H9 (cell line): ENCODE results near the gene CYBC1. TPM values are rescaled to one million over a fixed set of nuclear protein-coding genes. Genes with fewer than 3 reads are reported as not detected.

Experiments
- DNase-seq: peaks from one replicate; pipeline ENCODE4 v3.0.0-alpha.2; 2017
- H2AFZ ChIP-seq: one replicate; pipeline ENCODE4 v1.6.1; 2013; ENCODE audit warnings: mild to moderate bottlenecking, low read length, control low read depth, moderate library complexity
- H2AK5ac ChIP-seq: 2 replicates; pipeline ENCODE4 v1.6.1; 2013; ENCODE audit warnings: low read length, control low read depth, mixed read lengths; ENCODE audit not compliant: insufficient read length
- H2BK120ac ChIP-seq: one replicate; pipeline ENCODE4 v1.6.1; 2013; ENCODE audit warnings: low read depth, mild to moderate bottlenecking, low read length, control low read depth, inconsistent platforms; ENCODE audit not compliant: poor library complexity, severe bottlenecking
- H2BK12ac ChIP-seq: 2 replicates; pipeline ENCODE4 v1.6.1; 2013; ENCODE audit warnings: low read length, control low read depth, mixed read lengths, low read depth; ENCODE audit not compliant: insufficient read length
- H2BK15ac ChIP-seq: 2 replicates; pipeline ENCODE4 v1.6.1; 2013; ENCODE audit warnings: low read depth, low read length, control low read depth
- H2BK20ac ChIP-seq: one replicate; pipeline ENCODE4 v1.6.1; 2013; ENCODE audit warnings: low read depth, mild to moderate bottlenecking, low read length, control low read depth, inconsistent platforms; ENCODE audit not compliant: poor library complexity, severe bottlenecking
- H2BK5ac ChIP-seq: 2 replicates; pipeline ENCODE4 v1.6.1; 2013; ENCODE audit warnings: low read length, control low read depth, mixed read lengths; ENCODE audit not compliant: insufficient read length
- H3K14ac ChIP-seq: 2 replicates; pipeline ENCODE4 v1.6.1; 2013; ENCODE audit warnings: low read length, control low read depth; ENCODE audit not compliant: insufficient read depth
- H3K18ac ChIP-seq: 2 replicates; pipeline ENCODE4 v1.6.1; 2013; ENCODE audit warnings: low read depth, mild to moderate bottlenecking, mixed read lengths, low read length, control low read depth; ENCODE audit not compliant: insufficient read length
- H3K23ac ChIP-seq: 2 replicates; pipeline ENCODE4 v1.6.1; 2013; ENCODE audit warnings: low read length, control low read depth, mixed read lengths, low read depth; ENCODE audit not compliant: insufficient read length
- H3K23me2 ChIP-seq: 2 replicates; pipeline ENCODE4 v1.6.1; 2013; ENCODE audit warnings: low read depth, mild to moderate bottlenecking, mixed read lengths, low read length, control low read depth; ENCODE audit not compliant: insufficient read length, poor library complexity, severe bottlenecking
- H3K27ac ChIP-seq: 2 replicates; pipeline ENCODE4 v1.5.1; 2013; ENCODE audit warnings: low read length, control low read depth, mixed read lengths, low read depth; ENCODE audit not compliant: insufficient read length
- H3K27me3 ChIP-seq: 2 replicates; pipeline ENCODE4 v1.6.1; 2013; ENCODE audit warnings: low read length, control low read depth, inconsistent platforms; ENCODE audit not compliant: insufficient read depth
- H3K4ac ChIP-seq: 2 replicates; pipeline ENCODE4 v1.6.1; 2013; ENCODE audit warnings: low read depth, mild to moderate bottlenecking, control low read depth, inconsistent platforms, low read length, moderate library complexity
- H3K4me1 ChIP-seq: 2 replicates; pipeline ENCODE4 v1.6.1; 2013; ENCODE audit warnings: low read length, control low read depth, inconsistent platforms; ENCODE audit not compliant: insufficient read depth
- H3K4me2 ChIP-seq: 2 replicates; pipeline ENCODE4 v1.6.1; 2013; ENCODE audit warnings: low read length, control low read depth, mixed read lengths; ENCODE audit not compliant: insufficient read length, insufficient read depth
- H3K56ac ChIP-seq: 2 replicates; pipeline ENCODE4 v1.6.1; 2013; ENCODE audit warnings: low read depth, mild to moderate bottlenecking, mixed read lengths, low read length, control low read depth; ENCODE audit not compliant: insufficient read length
- H3K79me1 ChIP-seq: 2 replicates; pipeline ENCODE4 v1.6.1; 2013; ENCODE audit warnings: low read depth, mild to moderate bottlenecking, moderate library complexity, low read length, control low read depth, inconsistent platforms; ENCODE audit not compliant: insufficient read depth, poor library complexity, severe bottlenecking
- H3K79me2 ChIP-seq: 2 replicates; pipeline ENCODE4 v1.6.1; 2013; ENCODE audit warnings: low read length, control low read depth, inconsistent platforms; ENCODE audit not compliant: insufficient read depth
- H3K9ac ChIP-seq: 2 replicates; pipeline ENCODE4 v1.6.1; 2013; ENCODE audit warnings: low read length, control low read depth, mixed read lengths; ENCODE audit not compliant: insufficient read length; ENCODE audit errors: extremely low read depth
- H3K9me3 ChIP-seq: one replicate; pipeline ENCODE4 v1.6.1; 2013; ENCODE audit warnings: low read depth, low read length, inconsistent platforms; ENCODE audit not compliant: control insufficient read depth
- H3T11ph ChIP-seq: one replicate; pipeline ENCODE4 v1.6.1; 2013; ENCODE audit warnings: mild to moderate bottlenecking, low read length, control low read depth, inconsistent platforms
- H4K20me1 ChIP-seq: one replicate; pipeline ENCODE4 v1.6.1; 2013; ENCODE audit not compliant: control insufficient read depth, insufficient read length, insufficient read depth
- H4K5ac ChIP-seq: 2 replicates; pipeline ENCODE4 v1.6.1; 2013; ENCODE audit warnings: low read depth, mild to moderate bottlenecking, mixed read lengths, low read length, control low read depth; ENCODE audit not compliant: insufficient read length
- H4K8ac ChIP-seq: replicated peaks from 2 replicates; pipeline ENCODE4 v1.6.1; 2013; ENCODE audit warnings: low read length, control low read depth, mixed read lengths, low read depth; ENCODE audit not compliant: insufficient read length
- H4K91ac ChIP-seq: 2 replicates; pipeline ENCODE4 v1.6.1; 2013; ENCODE audit warnings: low read depth, mild to moderate bottlenecking, moderate library complexity, mixed read lengths, low read length, control low read depth; ENCODE audit not compliant: insufficient read length
- H3K27ac Mint-ChIP-seq, 3 experiments: 2 replicates in 2 of 3; 3 replicates in 1 of 3; pipeline ENCODE4 v1.8.0; 2020 to 2021; ENCODE audit warnings: mixed read lengths in 3 of 3, mild to moderate bottlenecking in 1 of 3, moderate library complexity in 1 of 3
- H3K27me3 Mint-ChIP-seq: 2 replicates; pipeline ENCODE4 v1.8.0; 2021; ENCODE audit warnings: low read depth, mild to moderate bottlenecking, moderate library complexity, mixed read lengths
- H3K36me3 Mint-ChIP-seq, 3 experiments: 2 replicates in 2 of 3; 3 replicates in 1 of 3; pipeline ENCODE4 v1.8.0; 2020 to 2021; ENCODE audit warnings: low read depth in 3 of 3, mixed read lengths in 3 of 3; ENCODE audit not compliant: insufficient read depth in 1 of 3
- H3K4me1 Mint-ChIP-seq, 2 experiments: 2 replicates each; pipeline ENCODE4 v1.8.0; 2020; ENCODE audit warnings: mixed read lengths in 2 of 2
- H3K4me3 Mint-ChIP-seq, 2 experiments: 2 replicates in 1 of 2; 3 replicates in 1 of 2; pipeline ENCODE4 v1.8.0; 2020 to 2021; ENCODE audit warnings: mild to moderate bottlenecking in 2 of 2, mixed read lengths in 2 of 2, moderate library complexity in 1 of 2
- H3K9me3 Mint-ChIP-seq, 2 experiments: 2 replicates in 1 of 2; 3 replicates in 1 of 2; pipeline ENCODE4 v1.8.0; 2020; ENCODE audit warnings: mild to moderate bottlenecking in 2 of 2, mixed read lengths in 2 of 2, moderate library complexity in 1 of 2
- WGBS: extraction: QIAGEN DNeasy Blood & Tissue Kit; methylation state at CpG from one replicate; pipeline ENCODE4 v1.1.7; 2013; ENCODE audit warnings: missing lambda C conversion rate, low lambda C conversion rate, mixed read lengths; ENCODE audit not compliant: insufficient read length; ENCODE audit errors: extremely low coverage; 5-methylcytosine and 5-hydroxymethylcytosine counted together
- total RNA-seq: library from RNA; stranded (reverse); gene quantifications from 2 replicates; pipeline ENCODE4 v1.2.1, GENCODE V29; 2021
- TF ChIP-seq, protein P1 (sequence below): fragments of 200-600 bp; sonication (generic); conservative IDR thresholded peaks from 3 replicates; pipeline ENCODE4 v1.8.0; 2021; ENCODE audit warnings: antibody characterized with exemption, mild to moderate bottlenecking

The CYBC1 gene
- total RNA-seq, 1 experiment from 2014 or later = 81.7 TPM

- Histone ChIP-seq H3K27me3 (peaks cover 4% of the 10 kb centered on the region; the same call in 1 of the 2 replicates), H3K4me1 (no peaks in the 10 kb centered on the region), H3K23me2 (peaks cover 4% of the 10 kb centered on the region), H3K9ac (no peak overlapping the region), H3K79me2 (no peaks in the 10 kb centered on the region), H2BK12ac (no peak overlapping the region), H2BK15ac (no peak overlapping the region), H2AK5ac (no peak overlapping the region), H2AFZ (no peak overlapping the region), H3K9me3 (no peaks in the 10 kb centered on the region), H2BK5ac (no peak overlapping the region), H4K8ac (no peak overlapping the region), H3K4me2 (peak overlapping the region; percentile 37), H4K20me1 (no peaks in the 10 kb centered on the region), H3K27ac (no peak overlapping the region), H3K18ac (no peak overlapping the region), H2BK20ac (no peak overlapping the region), H3K4ac (no peak overlapping the region), H3K23ac (no peak overlapping the region), H2BK120ac (no peak overlapping the region), H3K14ac (no peak overlapping the region), H3K56ac (no peak overlapping the region), H3T11ph (no peak overlapping the region), H4K91ac (no peak overlapping the region), H4K5ac (no peak overlapping the region), H3K79me1 (no peaks in the 10 kb centered on the region)
- Mint-ChIP-seq H3K36me3 (no peaks in the 10 kb centered on the region; a peak in 2 of 7 replicates), H3K9me3 (peaks cover 0 to 2% of the 10 kb centered on the region in 2 experiments; a peak in 1 of 5 replicates), H3K27me3 (peaks cover 33% of the 10 kb centered on the region), H3K4me3 (peak overlapping the region; percentile 66 to 94), H3K27ac (peak overlapping the region; percentile 90 to 96 (median 94)), H3K4me1 (peaks cover 10 to 23% of the 10 kb centered on the region in 2 experiments)
- TF ChIP-seq, protein P1, sequence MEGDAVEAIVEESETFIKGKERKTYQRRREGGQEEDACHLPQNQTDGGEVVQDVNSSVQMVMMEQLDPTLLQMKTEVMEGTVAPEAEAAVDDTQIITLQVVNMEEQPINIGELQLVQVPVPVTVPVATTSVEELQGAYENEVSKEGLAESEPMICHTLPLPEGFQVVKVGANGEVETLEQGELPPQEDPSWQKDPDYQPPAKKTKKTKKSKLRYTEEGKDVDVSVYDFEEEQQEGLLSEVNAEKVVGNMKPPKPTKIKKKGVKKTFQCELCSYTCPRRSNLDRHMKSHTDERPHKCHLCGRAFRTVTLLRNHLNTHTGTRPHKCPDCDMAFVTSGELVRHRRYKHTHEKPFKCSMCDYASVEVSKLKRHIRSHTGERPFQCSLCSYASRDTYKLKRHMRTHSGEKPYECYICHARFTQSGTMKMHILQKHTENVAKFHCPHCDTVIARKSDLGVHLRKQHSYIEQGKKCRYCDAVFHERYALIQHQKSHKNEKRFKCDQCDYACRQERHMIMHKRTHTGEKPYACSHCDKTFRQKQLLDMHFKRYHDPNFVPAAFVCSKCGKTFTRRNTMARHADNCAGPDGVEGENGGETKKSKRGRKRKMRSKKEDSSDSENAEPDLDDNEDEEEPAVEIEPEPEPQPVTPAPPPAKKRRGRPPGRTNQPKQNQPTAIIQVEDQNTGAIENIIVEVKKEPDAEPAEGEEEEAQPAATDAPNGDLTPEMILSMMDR = peak; percentile 97
- no CpG with 5 or more reads among the region's 17 CpGs for WGBS
- DNase-seq = peak; percentile 97
Observed at GRCh38 chr17:82494236-82495055, 43.9 kb upstream of the CYBC1 start.
